Stimulated activated CD4-positive, alpha-beta T cell treated with anti-CD3 and anti-CD28 coated beads, Interleukin-1b, Interleukin-23, amount 100 ng/mL, for 4 hours (primary cell): ENCODE results near the gene PRTN3.
"Not testable (repeated sequence)": the region's sequence is repeated elsewhere in the genome, so short reads cannot be mapped to it uniquely, and the experiment has no call there.

Source experiments
- DNase-seq, 2 donors: peaks; one replicate each; pipeline ENCODE4 v3.0.0-alpha.2; 2020; ENCODE audit warnings: low read depth in 2 of 2

The PRTN3 gene

GRCh38 chr19:881385-882071, 40.7 kb downstream of the PRTN3 start:
- no peak for DNase-seq

- no peak for DNase-seq
These were observed 42.2 kb downstream of the PRTN3 start for GRCh38 chr19:882871-883497.

GRCh38 chr19:883661-884211, 42.9 kb downstream of the PRTN3 start:
- DNase-seq: no peak

- no peak for DNase-seq
These were observed 43.8 kb downstream of the PRTN3 start for GRCh38 chr19:884420-885211.

- no peak for DNase-seq
These were observed 44.9 kb downstream of the PRTN3 start for GRCh38 chr19:885536-886224.

GRCh38 chr19:887072-887471, 46.3 kb downstream of the PRTN3 start:
- DNase-seq: no peak

GRCh38 chr19:887599-887998, 46.8 kb downstream of the PRTN3 start:
- no peak for DNase-seq

GRCh38 chr19:888581-889385, 48.0 kb downstream of the PRTN3 start:
- no peak for DNase-seq

- DNase-seq: no peak
These were observed 49.0 kb downstream of the PRTN3 start for GRCh38 chr19:889662-890295.

- DNase-seq: no peak
These were observed 50.0 kb downstream of the PRTN3 start for GRCh38 chr19:890831-891230.

GRCh38 chr19:891421-892200, 50.8 kb downstream of the PRTN3 start:
- not testable (repeated sequence) for DNase-seq

- DNase-seq: no peak
These were observed 51.6 kb downstream of the PRTN3 start for GRCh38 chr19:892243-892893.

- peak; percentile 82 to 87 for DNase-seq
These were observed 52.3 kb downstream of the PRTN3 start, which contains the start of the genes MED16 and RNU6-9 for GRCh38 chr19:892894-893689. TSS of gene MED16 (minus strand) at chr19:893187. CDS start at chr19:891131, 2,056 bp downstream. TSS of gene RNU6-9 (plus strand) at chr19:893484.

GRCh38 chr19:896434-896833, 55.6 kb downstream of the PRTN3 start:
- DNase-seq: no peak

GRCh38 chr19:896999-897398, 56.2 kb downstream of the PRTN3 start:
- DNase-seq: no peak

- DNase-seq: no peak
These were observed 56.7 kb downstream of the PRTN3 start for GRCh38 chr19:897442-898039.
